ENCODE data around the gene SETBP1. TPM values are rescaled to one million over a fixed set of nuclear protein-coding genes. Genes with fewer than 3 reads are reported as not detected.
A peak's percentile ranks its signal among the peaks of the same experiment; 100 is the strongest.

The SETBP1 gene
- total RNA-seq, 1 donor from 2014 or later: 51.0 TPM

- peak; percentile 91 for DNase-seq (ENCODE audit: low spot score)
Measured at GRCh38 chr18:44679056-44679913, 1.4 kb upstream of the SETBP1 start.

DNA sequence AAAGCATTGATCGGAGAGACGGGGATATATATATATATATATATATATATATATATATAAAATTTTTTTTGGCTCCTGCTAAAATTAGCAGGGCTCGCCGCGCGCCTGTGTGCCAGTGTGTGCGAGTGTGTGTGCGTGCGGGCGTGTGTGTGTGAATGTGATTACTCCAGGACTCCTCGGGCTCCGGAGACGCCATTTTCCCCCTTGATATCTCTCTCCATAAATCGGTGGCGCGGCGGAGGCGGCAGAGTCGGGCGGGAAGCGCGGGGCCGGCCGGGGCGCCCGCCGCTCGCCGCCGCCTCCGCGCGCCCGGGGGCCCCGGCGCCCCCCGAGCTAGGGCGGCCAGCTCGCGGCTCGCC lies 795 bp upstream of the SETBP1 start:
- peak; percentile 70 for DNase-seq (ENCODE audit: low spot score)

DNA sequence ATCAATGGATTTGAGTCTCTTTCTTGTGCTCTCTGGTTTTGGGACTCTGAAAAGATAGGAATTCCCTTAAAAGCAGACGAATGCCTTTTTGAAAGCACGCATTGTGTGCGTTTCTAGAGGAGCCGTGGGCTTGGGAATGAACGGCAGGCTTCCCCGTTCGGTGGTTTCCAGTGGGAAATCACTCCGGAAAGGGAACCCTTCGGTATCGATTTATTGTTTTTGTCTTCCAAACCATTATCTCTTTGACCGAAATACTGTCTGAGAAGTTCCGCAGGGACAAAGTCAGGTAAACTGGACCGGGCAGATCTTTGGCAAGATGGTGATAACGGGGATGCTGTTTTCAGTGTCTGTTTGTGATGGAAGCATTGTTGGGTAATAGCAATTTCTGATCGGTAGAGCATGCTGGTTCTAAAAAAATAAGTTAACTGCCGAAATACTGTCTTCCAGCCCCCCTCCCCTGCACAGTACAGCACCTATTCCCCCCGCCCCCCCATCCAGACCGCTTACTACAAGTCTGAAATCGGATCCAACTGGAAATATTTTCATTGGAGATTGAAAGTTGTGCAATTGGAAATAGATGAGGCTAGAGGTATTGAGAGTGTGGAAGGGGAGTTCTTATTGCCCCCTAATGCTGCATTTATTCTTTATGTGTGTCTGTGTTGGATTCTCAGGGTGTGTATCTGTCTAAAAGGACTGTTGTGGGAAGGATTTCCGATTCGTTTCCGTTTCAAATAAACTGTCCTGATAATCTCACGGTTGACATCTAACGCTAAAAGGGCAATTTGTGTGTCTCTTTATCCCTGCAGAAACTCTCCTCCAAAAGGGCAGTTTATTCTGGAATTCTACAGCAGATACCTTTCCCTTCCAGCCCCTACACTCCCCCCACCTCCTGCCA lies 635 bp downstream of the SETBP1 start:
- DNase-seq (ENCODE audit: low spot score): no peak

DNA sequence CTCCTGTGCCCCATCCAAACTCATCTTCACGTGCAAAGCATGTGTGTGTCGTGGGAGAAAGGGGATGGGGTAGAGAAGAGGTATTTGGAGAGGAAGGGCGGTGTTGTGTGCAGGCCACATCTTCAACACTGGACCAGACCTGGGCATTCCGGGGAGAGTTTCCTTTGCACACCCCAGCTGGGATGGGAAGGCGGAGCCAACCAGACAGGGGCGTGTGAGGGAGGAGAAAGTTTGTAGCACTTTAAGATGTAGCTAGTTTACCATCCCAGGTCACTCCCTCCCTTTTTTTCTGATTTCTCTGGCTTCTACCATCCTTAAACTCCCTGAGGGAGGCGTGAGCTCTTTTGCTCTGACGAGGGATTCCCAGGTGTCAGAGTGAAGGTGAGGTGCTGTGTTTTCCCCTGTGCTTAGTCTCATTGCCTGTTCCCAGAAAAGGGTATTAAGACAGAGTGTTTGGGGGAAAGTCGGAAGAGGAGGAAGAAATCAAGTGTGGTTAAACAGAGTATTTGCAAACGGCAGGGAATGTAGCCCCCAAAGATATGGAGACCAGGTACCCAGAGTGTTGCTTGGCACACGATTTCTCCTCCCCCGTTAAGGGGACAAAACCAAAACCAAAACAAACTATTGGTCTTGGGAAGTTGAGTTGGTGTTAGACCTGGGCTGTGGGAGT lies 1.6 kb downstream of the SETBP1 start:
- peak; percentile 70 for DNase-seq (ENCODE audit: low spot score)

- no peak for DNase-seq (ENCODE audit: low spot score)
Measured at GRCh38 chr18:44682871-44683221, 2.2 kb downstream of the SETBP1 start.

DNA sequence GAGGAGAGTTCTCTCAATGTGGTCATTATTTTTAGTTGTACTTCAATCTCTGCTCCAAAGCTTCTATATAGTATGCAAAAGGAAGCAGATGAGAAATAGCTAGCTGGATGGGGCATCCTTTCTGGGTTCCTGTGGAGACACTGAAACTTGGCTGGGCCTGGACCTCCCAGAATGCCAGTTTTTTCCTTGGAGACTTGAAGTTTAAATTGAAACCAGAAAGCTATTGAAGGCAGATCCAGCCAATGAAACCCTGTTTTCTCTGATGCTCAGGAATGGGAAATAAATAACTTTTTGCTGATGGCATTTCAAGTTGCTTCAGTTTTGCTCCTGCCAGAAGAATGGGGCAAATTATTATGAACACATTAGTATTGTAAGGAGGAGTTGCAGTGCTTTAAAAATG lies 2.9 kb downstream of the SETBP1 start:
- no peak for DNase-seq (ENCODE audit: low spot score)

DNA sequence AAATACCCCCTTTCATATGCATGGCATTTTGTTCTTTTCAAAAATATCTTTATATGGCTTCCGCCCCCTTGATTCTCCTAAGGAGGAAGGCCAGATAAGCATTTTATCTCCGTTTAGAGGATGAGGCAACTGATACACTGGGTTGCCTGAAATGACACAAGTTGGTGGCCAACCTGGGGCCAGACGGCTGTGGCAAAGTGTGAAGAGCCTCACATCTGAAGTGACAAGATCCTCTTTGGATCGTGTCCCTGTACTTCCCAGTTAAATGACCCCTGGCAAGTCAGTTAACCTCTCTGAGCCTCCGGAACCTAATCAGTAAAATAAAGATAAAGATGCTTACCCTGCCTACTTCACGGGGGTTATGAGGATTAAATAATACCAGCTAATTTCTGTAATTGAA lies 4.6 kb downstream of the SETBP1 start:
- DNase-seq (ENCODE audit: low spot score): no peak

DNA sequence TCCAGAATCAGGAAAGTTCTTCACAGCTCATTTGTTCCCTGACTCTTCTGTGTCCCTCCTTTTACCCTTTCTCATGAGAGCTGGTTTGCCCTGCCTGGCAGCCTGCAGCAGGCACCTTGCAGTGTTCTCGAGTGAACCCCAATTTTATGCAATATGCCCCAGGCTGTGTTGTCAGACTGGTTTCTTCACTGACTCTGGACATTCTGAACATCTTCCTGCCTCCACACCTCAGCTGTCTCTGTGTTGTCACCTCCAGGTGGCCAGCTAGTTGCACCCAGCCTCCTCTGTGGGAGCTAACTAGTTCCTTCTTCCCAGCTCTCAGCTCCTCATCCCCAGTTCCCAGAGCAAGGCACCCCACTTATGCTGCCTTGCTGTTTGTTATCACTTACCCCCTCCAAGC lies 5.5 kb downstream of the SETBP1 start:
- no peak for DNase-seq (ENCODE audit: low spot score)

- no peak for DNase-seq (ENCODE audit: low spot score)
Measured at GRCh38 chr18:44687421-44687820, 6.7 kb downstream of the SETBP1 start.

GRCh38 chr18:44689736-44690135 lies 9.0 kb downstream of the SETBP1 start:
- DNase-seq (ENCODE audit: low spot score): no peak

GRCh38 chr18:44691148-44691925 lies 10.6 kb downstream of the SETBP1 start:
- DNase-seq (ENCODE audit: low spot score): no peak

- DNase-seq (ENCODE audit: low spot score): no peak
Measured at GRCh38 chr18:44693030-44693784, 12.5 kb downstream of the SETBP1 start.

GRCh38 chr18:44695503-44695902 lies 14.8 kb downstream of the SETBP1 start:
- no peak for DNase-seq (ENCODE audit: low spot score)

GRCh38 chr18:44696892-44697291 lies 16.2 kb downstream of the SETBP1 start:
- DNase-seq (ENCODE audit: low spot score): no peak

DNA sequence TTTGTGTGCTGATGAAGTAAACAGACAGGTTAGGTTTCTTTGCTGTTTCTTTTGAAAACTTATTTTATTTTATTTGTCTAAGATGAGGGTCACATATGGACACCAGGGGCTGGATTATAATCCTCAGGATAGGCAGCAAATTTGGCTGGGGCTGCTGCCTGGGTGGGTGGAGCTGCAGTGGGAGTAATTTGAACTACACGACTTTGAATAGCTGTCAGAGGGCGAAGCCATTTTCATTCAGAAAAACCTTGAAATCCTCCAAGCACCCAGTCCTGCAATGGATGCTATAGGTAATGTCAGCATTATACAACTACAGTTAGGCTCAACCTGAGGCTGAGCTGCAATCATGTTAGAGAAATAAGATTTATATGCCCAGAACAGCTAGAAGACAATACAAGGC lies 16.6 kb downstream of the SETBP1 start:
- no peak for DNase-seq (ENCODE audit: low spot score)

- DNase-seq (ENCODE audit: low spot score): no peak
Measured at GRCh38 chr18:44698518-44698917, 17.8 kb downstream of the SETBP1 start.

DNA sequence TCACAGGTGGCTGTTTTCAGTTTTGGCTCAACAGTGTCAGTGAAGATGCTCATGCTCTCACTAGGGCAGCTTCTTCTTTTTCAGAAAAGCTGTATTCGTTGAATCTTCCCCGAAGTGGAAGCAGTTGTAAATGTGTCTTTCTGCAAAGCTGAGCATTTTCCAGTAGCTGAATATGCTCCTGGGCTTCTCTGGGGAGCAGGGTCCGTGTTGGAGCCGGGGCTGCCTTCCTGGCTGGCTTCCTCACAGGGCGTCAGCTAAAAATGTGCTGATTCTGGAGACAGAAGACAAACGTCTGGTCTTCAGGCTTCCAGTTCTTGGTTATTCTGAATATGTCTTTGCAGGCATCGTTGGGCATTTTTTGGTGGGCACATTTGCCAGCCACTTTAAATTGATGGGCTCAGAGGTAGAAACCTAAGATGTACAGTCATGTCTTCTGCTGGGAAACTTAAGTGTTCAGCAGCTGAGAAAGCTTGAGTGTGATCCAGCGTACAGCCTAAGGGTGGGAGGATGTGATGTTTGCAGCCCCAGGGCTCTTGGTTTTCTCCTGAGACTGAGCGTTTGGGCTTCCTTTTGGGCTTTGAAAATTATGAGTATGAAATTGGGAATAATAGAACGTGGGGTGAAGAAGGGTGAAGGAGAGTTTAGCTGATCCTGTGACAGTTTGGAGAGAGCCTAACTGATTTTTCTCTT lies 19.0 kb downstream of the SETBP1 start:
- no peak for DNase-seq (ENCODE audit: low spot score)

- no peak for DNase-seq (ENCODE audit: low spot score)
Measured at GRCh38 chr18:44700652-44701051, 20.0 kb downstream of the SETBP1 start.

DNA sequence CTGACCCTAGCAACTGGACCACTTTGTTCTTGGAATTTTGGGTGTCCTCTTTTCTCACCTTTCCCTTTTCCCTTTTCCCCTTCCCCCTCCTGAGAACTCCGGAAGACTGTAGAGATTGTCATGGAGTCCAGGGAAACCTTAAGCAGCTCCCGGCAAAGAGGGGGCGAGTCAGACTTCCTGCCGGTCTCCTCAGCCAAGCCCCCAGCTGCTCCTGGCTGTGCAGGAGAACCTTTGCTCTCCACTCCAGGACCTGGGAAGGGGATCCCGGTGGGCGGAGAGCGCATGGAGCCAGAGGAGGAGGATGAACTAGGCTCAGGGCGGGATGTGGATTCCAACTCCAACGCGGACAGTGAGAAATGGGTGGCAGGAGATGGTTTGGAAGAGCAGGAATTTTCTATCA lies 20.5 kb downstream of the SETBP1 start:
- DNase-seq (ENCODE audit: low spot score): no peak

GRCh38 chr18:44702594-44702993 lies 21.9 kb downstream of the SETBP1 start:
- DNase-seq (ENCODE audit: low spot score): no peak
